ENCODE results near the gene CCDC149.

- TF ChIP-seq EZH2 (IDR thresholded peaks at IDR 0.05; ENCODE audit: borderline replicate concordance, low read length) (no peak), CTCF (conservative IDR thresholded peaks at IDR 0.05 in 1 of 2, IDR thresholded peaks at IDR 0.05 in 1 of 2; ENCODE audit: extremely low read depth in 1 of 2, insufficient read depth in 1 of 2, low read depth in 1 of 2, low read length in 2 of 2) (no peak)
Observed at GRCh38 chr4:24855741-24856140, 57.1 kb downstream of the CCDC149 start.

All from mammary epithelial cell (primary cell).